GM18873 (cell line): ENCODE data around the gene RERE.
"Not testable (repeated sequence)": the region's sequence is repeated elsewhere in the genome, so short reads cannot be mapped to it uniquely, and the experiment has no call there.

Source experiments
- ATAC-seq: cut with Tn5 transposase; IDR thresholded peaks from one replicate; pipeline ENCODE4 v1.9.1; 2021; ENCODE audit warnings: mild to moderate bottlenecking, moderate library complexity, moderate number of reproducible peaks; ENCODE audit not compliant: unreplicated experiment, low FRiP score

The RERE gene

DNA sequence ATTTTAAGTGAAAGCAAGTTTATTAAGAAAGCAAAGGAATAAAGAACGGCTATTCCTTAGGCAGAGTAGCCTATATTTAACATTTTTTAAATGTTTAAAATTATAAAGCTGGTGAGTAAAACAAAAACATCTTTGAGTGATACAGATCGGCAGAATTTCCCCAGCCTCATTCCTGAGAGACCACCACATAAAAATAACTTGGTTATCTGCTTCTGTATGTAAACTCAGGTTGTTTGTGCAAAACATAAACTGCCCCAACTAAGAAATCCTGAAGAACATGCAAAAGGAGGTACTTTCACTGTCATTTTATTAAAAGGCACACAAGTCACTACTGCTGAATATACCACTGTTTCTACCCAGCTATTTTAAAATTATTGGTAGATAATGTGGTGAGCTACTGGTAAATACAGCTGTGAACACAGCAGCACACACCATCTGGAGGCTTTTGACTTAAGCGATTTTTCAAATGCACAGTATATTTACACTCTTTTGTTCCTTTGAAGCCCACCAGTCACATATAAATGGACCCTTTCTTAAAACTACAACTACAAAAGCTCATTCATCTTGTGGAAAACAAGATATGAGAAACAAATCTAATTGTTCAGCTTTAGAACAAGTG lies 119.3 kb downstream of the RERE start:
- ATAC-seq: no peak

DNA sequence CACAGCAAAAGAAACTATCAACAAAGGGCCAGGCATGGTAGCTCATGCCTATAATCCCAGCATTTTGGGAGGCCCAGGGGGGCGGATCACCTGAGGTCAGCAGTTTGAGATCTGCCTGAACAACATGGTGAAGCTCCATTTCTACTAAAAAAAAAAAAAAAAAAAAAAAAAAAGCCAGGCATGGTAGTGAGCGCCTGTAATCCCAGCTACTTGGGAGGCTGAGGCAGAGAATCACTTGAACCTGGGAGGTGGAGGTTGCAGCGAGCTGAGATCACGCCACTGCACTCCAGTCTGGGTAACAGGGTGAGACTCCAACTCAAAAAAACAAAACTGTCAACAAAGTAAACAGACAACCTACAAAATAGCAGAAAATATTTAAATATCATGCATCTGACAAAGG lies 122.0 kb downstream of the RERE start:
- ATAC-seq: not testable (repeated sequence)

DNA sequence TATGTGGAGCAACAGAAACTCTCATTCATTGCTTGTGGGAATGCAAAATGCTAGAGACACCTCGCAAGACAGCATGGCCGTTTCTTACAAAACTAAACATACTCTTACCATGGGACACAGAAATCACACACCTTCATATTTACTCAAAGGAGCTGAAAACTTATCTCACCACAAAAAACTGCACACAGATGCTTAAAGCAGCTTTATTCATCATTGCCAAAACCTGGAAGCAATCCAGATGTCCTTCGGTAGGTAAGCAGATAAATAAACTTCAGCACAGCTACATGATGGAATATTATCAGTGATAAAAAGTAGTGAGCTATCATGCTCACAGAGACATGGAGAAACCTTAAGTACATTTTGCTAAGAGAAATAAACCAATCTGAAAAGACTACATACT lies 124.3 kb downstream of the RERE start:
- no peak for ATAC-seq

DNA sequence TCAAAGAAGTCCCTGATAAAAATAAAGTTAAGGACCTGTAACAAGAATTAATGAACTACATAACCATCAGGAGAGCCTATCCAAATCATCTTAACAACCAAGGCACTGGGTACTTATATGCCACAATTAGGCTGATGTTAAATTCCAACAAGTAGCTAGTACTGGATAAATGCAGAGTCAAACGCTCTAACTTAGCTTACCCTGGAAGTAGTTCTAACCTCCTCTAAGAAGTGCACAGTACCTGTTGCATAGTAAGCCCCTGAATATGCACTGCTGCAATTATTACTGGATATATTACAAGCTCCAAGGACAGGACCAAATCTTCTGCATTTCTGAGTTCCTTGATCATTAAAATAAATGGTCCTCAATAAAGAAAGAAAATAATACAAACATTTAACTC lies 125.8 kb downstream of the RERE start:
- no peak for ATAC-seq

DNA sequence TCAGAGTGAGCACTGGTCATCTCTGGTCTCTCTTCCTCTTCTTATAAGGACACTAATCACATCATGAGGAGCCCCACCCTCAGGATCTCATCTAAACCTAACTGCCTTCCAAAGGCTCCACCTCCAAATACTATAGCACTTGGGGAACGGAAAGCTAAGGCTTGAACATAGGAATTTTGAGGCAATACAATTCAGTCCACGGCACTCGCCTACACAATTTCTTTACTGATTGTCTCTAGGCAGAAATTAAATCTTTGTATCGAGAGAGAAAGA lies 127.3 kb downstream of the RERE start:
- no peak for ATAC-seq

DNA sequence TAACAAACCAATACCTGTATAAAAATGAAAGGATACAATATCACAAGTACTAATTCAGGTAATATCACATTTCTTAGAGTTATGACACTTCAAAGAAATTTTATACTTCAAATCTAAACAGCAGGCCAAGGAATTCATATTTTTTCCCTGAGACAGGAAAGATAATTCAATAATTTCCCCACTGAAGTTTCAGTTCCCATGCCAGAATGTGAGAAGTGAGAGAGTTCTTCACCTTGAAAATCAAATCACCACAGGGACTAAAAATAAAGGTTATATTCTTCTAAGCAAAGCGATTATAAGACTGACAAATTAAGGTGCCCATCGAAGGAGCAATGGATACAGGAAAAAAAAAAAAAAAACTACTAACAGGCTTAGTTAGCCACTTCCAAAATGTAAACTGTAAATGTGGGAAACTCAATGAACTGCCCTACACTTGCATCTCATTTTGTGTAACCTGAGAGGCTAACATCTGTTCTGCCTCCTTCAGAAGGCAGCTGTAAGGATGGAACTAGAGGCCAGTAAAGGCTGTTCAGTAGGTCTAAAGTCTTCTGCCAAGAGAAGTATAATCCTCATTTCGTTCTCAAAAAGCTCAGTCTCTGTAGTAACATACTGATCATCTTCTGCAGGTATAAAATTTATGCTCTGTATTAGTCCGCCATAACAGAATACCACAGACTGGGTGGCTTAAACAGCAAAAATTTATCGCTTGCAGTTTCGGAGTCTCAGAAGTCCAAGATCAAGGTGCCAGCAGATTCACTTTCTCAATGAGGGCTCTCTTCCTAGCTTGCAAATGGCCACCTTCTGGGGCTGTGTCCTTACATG lies 127.8 kb downstream of the RERE start:
- ATAC-seq: no peak

DNA sequence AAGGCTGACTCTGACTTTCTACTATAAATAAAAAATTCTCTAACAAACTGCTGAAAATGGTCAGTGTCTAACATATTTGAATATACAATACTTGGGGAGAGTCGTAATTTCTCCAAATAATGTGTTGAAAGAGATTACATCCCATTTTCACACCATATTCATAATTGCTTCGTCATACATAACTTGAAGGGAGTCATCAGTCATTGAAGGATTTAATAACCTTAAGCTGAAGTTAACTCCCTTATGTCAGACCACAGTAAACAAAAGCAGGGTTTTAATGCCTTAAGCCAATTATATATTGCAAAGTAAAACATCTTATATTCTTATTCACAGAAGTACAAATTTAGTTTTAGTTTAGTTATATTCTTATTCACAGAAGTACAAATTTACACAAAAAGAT lies 129.9 kb downstream of the RERE start:
- no peak for ATAC-seq

DNA sequence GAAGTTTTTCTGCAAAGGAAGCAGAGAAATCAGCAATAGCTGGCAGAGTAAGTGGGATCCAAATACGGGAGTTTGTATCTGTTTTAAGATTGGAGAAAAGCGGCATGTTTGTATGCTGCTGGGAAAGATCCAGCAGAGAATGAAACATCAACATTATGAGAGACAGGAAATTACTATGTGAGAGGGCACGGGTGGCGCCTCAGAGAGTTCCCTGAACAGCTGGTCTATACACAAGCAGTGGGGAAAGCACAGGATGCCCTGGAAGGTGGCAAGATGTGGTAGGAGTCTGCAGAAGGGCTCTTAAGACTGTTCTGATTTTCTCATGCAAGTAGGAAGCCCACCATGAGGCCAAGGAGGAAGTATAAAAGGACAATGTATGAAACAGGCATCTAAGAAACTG lies 130.4 kb downstream of the RERE start:
- ATAC-seq: no peak

DNA sequence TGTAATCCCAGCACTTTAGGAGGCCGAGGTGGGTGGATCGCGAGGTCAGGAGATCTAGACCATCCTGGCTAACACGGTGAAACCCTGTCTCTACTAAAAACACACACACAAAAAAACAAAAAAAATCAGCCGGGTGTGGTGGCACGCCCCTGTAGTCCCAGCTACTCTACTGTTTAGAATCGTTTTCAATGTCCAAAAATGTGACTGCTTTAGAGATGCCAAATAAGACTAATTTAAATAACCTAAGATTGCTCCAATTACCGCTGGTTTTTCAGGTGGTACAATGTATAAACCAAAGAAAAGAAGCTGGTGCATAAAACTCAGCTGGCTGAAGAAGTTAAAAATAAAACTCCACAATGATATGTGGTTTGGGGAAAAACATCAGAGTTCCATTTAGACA lies 132.0 kb downstream of the RERE start:
- ATAC-seq: no peak

DNA sequence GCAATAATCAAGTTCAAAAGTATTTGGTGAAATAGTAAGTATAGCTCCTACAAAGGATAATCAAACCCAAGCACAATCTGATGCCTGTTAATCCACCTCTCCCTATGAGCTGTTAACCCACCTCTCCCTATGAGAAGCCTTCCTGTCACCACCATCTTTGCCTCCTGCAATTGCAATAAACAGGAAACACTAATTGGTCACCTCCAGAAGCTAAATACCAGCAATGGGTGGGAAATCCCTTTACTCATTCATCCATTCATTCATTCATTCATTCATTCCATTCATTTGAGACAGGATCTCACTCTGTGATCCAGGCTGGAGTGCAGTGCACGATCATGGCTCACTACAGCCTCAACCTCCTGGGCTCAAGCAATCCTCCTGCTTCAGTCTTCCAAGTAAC lies 132.8 kb downstream of the RERE start:
- ATAC-seq: no peak

DNA sequence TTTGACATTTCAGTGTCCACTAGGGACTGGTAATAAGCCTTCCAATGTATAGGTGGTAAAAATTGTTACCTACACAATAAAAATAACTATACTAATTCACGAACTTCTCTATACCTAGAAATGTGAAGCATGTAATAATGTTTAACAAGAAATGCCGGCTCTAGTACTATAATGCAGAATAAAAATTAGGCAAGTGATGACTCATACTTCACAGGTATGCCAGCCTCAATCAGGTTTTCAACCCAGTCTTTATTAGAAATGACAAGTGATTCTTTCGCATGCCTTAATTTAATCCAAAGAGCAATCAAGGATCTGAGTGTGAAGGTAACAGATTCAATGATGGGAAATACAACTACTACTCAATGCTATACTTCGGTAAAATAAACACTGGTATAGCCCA lies 134.9 kb downstream of the RERE start:
- ATAC-seq: no peak

DNA sequence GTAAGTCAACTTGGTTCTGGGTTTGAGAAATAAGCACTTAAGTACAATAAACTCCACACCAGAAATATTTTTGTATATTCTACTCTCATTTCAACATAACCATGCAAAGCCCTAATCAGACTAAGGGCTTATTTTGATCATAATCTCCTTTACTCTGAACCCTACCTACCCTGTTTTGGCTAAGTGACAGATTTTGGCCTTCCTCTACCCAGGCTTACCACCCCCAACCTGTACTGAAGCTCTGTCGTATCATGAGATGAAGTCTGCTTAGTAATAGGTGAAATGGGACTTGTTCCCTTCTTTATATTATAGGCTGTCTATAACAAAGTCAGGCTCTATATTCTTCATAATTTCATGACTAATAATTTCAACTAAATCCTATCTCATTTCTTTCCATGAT lies 135.5 kb downstream of the RERE start:
- ATAC-seq: no peak

DNA sequence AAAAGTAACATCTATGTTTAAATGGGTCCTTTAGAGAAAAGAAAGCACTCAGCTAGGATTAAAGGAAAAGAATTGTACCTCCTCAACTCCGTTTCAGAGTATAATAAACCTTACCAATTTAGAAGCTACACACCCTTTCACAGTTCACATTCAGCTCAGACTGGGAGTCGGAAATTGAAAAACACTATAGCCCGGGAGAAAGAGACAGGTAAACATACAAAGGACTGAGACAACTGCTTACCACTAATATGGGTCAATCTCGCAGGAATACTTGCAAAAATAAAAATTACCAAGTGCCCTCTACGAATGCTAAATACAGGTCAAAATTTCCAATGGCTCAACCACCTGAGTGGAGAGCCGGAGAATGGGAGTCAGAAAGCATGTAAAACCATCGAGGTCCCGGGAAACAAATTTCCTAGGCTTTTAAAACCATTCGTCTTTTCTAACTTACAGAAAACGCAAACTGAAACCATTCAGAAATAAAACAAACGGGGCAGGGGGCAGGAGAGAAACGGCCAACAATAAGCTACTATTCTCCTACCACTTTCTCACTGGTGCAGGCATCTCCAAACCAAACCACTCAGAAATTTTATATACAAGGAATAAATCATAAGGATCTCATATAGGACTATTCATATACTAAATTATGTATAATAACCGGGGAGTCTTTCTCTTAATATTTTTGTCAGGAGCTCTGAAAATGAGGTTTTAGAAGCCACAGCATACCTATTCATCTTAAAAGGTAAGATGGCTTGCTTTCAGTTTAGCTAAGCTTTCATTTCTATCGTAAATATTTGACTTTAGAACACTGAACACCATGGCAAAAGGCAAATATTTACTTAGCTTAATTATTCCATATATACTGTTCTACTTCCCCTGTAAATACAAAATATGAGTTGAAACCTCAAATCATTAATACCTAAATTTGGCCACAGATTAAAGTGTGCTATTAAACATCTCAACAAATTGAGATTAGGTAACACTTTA lies 136.5 kb downstream of the RERE start:
- no peak for ATAC-seq

DNA sequence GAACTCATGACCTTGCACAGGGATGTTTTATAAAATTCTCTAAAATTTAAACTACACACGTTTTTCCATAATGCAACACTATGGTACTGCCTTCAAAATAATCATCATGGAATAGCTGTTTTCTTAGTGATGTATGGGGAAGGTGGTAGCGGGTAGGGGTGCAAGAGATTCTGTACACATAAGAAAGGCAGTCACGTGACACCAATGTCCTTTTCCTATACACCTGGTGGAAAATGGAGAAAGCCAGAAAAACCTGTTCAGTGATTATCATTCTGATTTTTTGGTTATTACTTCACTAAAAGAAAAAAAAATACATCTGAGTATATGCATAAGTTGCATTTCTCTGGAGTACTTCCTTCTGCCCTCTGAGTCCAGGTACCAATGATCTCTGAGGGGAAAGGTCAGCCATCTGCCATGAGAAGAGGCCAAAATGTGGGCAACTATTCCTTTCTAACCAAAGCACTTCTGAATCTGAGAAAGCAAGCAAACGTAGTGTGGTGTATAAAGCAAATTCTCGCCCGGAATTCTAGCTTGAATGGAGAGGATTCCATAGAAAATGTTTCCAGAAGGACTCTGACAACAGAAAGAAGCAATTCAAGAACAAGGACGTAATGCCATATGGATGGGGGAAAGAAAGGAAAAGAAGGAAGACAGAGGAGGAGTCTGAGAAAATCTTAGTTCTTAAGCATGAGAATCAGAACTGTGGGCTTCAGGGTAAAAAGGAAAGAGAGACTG lies 137.3 kb downstream of the RERE start:
- no peak for ATAC-seq

DNA sequence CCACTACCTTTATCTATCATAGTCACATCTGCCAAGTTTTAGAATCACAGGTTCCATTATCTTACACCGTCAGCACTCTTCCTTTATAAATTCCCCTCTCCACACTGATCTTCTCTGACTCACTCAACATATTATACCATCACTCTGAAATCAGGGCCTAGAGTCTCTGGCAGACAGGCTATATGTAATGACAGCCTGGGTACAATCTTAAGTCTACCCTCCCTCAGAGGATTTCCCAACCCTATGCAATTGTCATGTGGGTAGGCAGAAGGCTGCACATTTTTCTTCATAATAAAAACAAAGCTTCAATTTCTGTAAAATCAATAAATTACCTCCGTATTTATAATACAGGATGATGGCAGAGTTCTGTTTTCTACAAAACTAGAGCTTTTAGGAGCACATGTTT lies 138.0 kb downstream of the RERE start:
- ATAC-seq: no peak

DNA sequence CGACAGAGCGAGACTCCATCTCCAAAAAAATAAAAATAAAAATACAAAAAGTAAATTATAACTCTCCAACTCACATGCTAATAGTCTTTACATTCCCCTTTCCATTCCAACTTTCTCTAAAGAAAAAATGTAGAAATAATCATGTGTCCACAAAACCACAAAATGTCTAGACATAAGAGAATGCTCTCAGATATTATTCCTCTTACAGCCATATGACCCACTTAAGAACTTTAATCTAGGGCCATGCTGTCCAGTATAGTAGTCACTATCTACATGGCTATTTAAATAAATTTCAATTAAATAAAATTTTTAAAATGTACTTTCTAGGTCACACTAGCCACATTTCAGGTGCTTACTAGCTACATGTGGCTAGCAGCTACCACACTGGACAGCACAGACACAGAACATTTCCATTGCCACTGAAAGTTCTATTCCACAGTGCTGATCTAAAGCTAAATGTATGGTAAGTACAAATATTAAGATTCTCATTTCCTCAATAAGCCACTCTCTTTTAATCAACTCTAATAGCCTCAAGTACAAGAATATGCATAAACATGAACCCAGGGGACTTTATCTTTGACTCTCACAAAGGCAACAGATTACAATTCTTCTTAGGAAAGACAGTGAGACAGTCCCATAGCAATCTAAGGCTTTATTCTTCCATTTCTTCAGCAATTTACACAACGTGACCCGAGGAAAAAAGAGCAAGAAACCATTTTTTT lies 138.6 kb downstream of the RERE start:
- no peak for ATAC-seq

DNA sequence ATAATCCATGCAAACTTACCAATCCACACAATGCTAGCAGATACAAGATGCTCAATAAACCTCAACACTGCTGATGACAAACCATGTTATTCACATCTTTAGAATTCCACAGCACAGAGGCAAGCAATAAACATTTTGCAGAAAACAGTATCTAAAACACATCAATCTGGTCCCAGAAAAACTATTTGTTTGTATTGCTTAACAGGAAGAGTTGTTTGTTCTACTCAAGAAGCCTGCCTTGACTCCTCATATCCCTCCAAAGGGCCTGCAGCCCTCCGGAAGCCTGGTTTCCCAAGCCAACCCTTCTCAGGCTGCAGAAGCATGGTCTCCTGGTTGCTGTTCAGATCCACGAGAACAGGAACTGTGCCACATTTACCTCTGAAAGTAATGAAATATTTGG lies 139.7 kb downstream of the RERE start:
- no peak for ATAC-seq

DNA sequence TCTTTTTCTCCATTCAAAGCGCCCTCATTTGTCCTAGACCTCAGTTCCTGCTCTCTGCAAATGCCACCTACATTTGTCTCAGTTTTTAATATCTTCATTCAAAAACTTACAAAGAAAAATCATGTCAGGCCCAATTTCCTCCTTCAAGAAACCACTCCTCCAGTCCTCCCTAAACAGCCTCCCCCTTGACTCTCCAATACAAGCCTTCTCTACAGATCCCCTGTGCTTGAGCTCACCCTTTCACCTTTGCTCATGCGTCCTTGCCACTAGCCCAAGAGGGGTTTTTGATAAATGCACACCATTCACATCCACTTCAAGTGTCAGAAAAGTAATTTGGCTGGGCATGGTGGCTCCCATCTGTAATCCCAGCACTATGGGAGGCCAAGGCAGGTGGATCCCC lies 140.6 kb downstream of the RERE start:
- ATAC-seq: no peak

DNA sequence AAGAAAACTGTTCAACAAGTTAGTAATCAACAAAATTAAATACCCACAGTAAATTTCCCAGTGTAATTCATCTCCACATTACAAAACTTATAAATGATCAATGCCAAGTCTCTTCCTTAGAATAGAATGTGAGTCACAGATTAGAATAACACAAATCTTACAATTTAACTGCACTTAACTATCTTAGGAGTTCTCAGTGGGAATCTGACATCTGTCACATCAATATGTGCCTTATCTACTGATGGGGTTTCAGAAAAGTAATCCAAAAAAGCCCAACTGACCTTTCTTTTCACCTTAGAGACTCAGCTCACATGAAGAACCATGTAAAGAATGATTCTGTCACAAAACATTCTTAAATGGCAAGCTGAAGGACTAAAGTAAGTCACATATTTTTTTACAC lies 141.4 kb downstream of the RERE start:
- ATAC-seq: no peak

DNA sequence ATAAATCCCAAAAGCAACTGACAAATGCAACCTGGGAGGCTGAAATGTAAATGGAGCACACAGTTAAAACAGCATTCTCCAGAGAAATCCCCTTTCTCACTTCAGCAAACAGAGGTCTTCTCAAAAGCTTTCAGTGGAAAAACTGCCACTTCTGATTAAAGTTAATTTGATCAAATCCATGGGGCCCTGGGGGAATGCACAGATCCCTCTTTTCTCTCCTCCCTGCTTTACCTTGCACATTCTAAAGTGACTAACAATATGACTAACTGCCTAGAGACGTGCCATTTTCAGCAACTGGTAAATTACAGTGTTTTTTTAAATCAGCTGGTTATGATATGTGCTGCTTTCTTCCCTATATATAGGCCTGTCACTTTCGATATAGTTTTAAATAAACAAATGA lies 142.5 kb downstream of the RERE start:
- ATAC-seq: no peak
